K562 (cell line): ENCODE measurements around the gene GMEB1. TPM values are rescaled to one million over a fixed set of nuclear protein-coding genes. Genes with fewer than 3 reads are reported as not detected.
A peak's percentile ranks its signal among the peaks of the same experiment; 100 is the strongest.

Source experiments
- BRD4 ChIP-seq: fragments of 200-600 bp; sonication (generic); IDR thresholded peaks from 2 replicates; pipeline ENCODE4 v1.6.1; 2017; ENCODE audit warnings: inconsistent platforms
- MNT ChIP-seq, 2 experiments: fragments of 450-650 bp; conservative IDR thresholded peaks; 2 replicates each; pipeline ENCODE4 v1.6.1; 2017; ENCODE audit warnings: mild to moderate bottlenecking in 2 of 2, moderate library complexity in 2 of 2
- RBM17 ChIP-seq: fragments of 200-400 bp; formaldehyde crosslinking; IDR thresholded peaks from 2 replicates; pipeline ENCODE4 v1.6.1; 2017; ENCODE audit warnings: low read depth, mild to moderate bottlenecking, low read length, borderline replicate concordance
- SP2 ChIP-seq: IDR thresholded peaks from 2 replicates; pipeline ENCODE4 v1.6.1; 2011; ENCODE audit warnings: mild to moderate bottlenecking, low read depth, low read length, moderate library complexity; ENCODE audit not compliant: poor library complexity, severe bottlenecking; ENCODE audit errors: extremely low read depth
- ZBTB7A ChIP-seq: IDR thresholded peaks from 2 replicates; pipeline ENCODE4 v1.6.1; 2011; ENCODE audit warnings: low read depth, mild to moderate bottlenecking, low read length, moderate library complexity, borderline replicate concordance; ENCODE audit not compliant: control insufficient read depth
- ZFP91 ChIP-seq: sonication (generic); formaldehyde crosslinking; IDR thresholded peaks from 2 replicates; pipeline ENCODE4 v1.8.0; 2022; ENCODE audit warnings: mild to moderate bottlenecking, missing genetic modification reagents
- ZNF407 ChIP-seq: fragments of 450-650 bp; IDR thresholded peaks from 2 replicates; pipeline ENCODE4 v1.6.1; 2016; ENCODE audit warnings: low read depth
- ZSCAN29 ChIP-seq: fragments of 450-650 bp; IDR thresholded peaks from 2 replicates; pipeline ENCODE4 v1.6.1; 2017
- polyA plus RNA-seq, 8 experiments: library from polyadenylated mRNA; depleted of rRNA in 4 of 8; stranded (reverse) in 5 of 8; unstranded in 3 of 8; fragments of >200 nt; fragmentation: Nextera tagmentation in 2 of 8; fragmentation: Illumina TruSeq in 1 of 8; extraction: Ambion mirVana in 2 of 8; extraction: Trizol in 1 of 8; gene quantifications; 2 replicates each; pipeline versions ENCODE4 v1.2.1 to v1.2.3, GENCODE V29; 2011 to 2014; ENCODE audit warnings: inconsistent platforms in 1 of 8, missing spikeins in 1 of 8
- total RNA-seq, 7 experiments: library from RNA; depleted of rRNA in 6 of 7; stranded (reverse); fragments of >200 nt in 6 of 7; fragmentation: Illumina TruSeq in 2 of 7; extraction: Trizol in 2 of 7; gene quantifications; 2 replicates each; pipeline versions ENCODE4 v1.2.1 to v1.2.3, GENCODE V29; 2011 to 2021; ENCODE audit warnings: low replicate concordance in 1 of 7
- TF ChIP-seq, protein P1 (sequence below): fragments of 450-650 bp; IDR thresholded peaks from 2 replicates; pipeline ENCODE4 v1.6.1; 2017; ENCODE audit warnings: antibody characterized with exemption

The GMEB1 gene
- total and polyA plus RNA-seq, 9 of the 15 experiments (the other 6 are each of a cell fraction or from before 2014, with no cell fraction given), result 6.6 to 17.5 (median 8.5) TPM

DNA sequence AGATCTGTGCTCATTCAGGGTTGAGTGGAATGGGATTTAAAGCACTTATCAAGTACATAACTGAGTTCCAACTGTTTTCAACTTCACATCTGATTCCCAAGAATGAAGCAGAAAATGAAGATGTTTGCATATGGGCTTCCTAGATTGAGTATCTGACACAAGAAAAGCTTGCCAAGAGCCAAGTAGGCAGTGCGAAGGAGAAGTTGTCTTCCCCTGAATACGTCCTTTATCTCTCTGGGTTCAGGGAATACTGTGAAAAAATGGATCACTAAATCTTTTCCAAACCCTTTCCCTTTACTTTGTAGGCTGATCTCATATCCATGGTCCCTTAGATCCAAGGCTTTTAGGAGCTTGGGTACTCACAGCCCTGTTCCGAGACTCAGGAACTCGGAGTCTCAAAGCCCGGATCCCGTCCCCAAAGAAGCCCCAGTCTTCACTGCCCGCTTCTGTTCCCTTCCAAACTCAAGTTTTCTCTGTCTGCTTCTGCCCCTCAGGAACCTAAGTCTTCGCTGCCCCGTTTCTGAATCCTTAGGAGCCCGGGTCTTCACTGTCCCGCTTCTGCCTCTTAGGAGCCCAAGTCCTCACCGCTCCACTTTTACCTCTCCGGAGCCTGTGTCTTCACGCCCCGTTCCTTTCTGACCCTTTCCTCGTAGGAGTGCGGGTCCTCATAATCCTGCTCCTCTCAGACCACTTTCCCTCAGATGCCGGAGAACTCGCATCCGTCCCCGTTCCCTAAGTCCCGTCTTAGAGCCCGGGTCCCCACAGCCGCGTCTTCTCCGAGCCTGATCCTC, 26.3 kb upstream of the GMEB1 start (continued):
- TF ChIP-seq MNT (conservative IDR thresholded peaks at IDR 0.05), result no peak
- TF ChIP-seq ZBTB7A, result peak; percentile 36; the same call in 1 of the 2 replicates
- TF ChIP-seq, protein P1, sequence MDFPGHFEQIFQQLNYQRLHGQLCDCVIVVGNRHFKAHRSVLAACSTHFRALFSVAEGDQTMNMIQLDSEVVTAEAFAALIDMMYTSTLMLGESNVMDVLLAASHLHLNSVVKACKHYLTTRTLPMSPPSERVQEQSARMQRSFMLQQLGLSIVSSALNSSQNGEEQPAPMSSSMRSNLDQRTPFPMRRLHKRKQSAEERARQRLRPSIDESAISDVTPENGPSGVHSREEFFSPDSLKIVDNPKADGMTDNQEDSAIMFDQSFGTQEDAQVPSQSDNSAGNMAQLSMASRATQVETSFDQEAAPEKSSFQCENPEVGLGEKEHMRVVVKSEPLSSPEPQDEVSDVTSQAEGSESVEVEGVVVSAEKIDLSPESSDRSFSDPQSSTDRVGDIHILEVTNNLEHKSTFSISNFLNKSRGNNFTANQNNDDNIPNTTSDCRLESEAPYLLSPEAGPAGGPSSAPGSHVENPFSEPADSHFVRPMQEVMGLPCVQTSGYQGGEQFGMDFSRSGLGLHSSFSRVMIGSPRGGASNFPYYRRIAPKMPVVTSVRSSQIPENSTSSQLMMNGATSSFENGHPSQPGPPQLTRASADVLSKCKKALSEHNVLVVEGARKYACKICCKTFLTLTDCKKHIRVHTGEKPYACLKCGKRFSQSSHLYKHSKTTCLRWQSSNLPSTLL, result no peak
- peak; percentile 24; the same call in 1 of the 2 replicates for TF ChIP-seq ZNF407
- peak; percentile 32; the same call in 1 of the 2 replicates for TF ChIP-seq ZFP91 (CRISPR knock-in tag)
- no peak for TF ChIP-seq RBM17
- TF ChIP-seq BRD4, result no peak
- peak; percentile 59 for TF ChIP-seq ZSCAN29
- no peak for TF ChIP-seq SP2
